ENCODE results near the gene LRIG1.

LRIG1 gene

DNA sequence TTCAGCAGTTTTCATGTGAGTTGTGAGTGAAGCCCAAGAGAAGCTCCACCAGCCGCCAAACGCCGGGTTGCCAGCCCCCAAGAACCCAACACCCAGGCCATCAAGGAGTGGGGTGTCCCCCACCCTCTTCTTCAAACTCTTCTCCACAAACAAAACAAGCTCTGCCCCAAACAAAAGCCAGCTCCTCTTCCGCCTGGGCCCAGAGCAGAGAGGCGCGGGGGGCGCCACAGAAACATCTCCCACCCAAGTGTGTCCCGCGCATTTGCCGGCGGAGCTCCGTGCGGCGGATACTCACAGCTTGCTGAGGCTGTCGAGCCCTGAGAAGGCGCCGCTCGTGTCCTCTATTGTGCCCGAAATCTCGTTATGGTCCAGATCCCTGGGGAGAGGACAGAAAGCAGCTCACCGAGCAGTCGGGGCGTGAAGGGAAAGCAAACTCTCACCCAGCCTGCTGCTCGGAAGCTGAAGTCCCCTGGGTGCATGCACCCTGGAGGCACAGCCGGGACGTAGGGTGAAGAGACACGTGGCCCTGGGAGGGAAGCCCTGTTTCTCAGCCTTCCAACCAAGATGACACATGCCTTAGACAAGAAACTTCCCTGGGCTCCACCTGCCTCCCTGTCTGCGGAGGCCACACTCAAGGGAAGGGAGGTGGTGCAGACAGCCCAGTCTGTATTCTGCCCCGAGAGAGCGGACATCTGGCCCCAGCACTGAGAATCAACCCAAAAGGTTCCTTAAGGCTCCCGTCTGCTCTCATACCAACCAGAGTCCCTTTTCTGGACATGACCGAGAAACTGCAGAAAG lies 95.7 kb downstream of the LRIG1 start:
- no peak for DNase-seq (ENCODE audit: low read depth in 2 of 2, low spot score in 1 of 2)

DNA sequence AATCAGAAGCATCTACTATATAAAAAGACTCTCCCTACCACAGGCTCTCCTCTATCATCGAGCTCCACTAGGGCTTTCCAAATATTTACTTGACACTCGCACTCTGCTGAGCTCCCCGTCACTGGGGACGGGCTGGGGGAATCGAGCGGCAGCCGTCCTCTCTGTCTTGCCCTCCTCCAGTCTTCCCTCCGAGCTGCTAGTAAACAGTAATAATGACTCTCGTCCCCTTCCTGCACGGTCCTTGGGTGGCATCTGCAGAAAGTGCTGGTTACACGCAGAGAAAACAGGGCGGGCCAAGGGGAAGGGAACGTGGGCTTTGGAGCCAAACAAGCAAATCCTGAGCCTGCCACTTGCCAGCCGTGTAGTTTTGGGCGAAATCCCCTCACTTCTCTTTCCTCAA lies 96.6 kb downstream of the LRIG1 start:
- DNase-seq (ENCODE audit: low read depth in 2 of 2, low spot score in 1 of 2) = no peak

DNA sequence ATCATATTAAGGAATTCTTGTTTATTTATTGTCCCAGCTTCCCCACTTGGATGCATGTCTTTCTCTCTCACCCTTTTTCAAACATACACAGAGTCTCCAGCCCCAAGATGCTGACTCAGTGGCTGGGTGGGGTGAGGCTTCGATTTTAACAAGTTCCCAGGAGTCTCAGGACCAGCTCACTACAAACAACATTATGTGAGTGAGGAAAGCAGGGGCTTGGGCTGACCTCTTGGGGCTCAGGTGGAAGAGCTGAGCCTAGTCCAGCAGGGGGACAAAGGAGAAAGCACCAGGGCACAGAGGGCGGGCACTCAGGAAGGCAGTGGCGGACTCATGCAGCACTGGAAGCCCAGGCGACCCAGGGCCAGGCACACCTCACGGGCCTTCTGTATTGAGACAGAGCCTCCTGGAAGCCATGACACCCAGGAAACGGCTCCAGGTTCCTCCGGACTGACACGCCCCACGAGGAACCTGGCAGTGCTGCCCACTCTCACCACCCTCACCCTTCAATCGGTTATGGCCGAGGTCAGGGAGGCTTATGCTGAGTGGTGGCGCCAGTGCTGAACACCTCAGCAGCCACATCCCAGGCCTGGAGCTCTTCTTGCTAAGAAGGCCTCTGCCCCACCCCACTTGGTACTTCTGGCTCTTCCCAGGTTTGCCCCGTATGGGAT lies 97.4 kb downstream of the LRIG1 start:
- DNase-seq (ENCODE audit: low read depth in 2 of 2, low spot score in 1 of 2) = no peak

DNA sequence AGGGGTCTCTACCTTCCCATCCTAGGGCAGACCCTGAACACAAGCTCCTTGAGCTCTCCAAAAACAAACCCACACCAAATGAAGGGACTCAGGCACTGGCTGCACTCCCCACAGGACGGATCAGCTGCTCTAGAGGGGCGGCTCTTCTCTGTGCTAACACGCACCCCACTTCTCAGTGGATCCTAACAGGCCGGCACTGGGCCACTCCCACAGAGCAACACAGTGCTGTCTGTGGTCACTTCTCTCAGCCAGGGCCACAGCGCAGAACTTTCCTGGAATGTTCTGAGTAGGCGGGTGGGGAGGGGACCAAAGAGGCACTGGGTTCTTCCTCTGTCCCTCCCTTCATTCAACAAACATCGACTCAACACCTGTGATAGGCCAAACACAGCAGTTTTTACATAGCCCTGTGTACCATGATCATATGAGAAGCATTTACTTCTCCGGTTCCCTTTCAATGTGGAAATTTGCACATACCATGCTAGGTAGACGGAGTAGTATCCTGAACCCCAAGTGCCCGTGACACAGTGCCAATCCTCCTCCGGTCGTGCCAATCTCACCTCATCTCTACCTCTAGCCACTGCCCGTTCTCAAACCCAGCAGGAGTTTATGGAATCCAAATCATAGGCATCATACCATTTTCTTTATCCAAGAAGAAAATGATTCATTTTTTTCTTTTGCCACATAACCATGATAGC lies 98.1 kb downstream of the LRIG1 start:
- no peak for DNase-seq (ENCODE audit: low read depth in 2 of 2, low spot score in 1 of 2)

DNA sequence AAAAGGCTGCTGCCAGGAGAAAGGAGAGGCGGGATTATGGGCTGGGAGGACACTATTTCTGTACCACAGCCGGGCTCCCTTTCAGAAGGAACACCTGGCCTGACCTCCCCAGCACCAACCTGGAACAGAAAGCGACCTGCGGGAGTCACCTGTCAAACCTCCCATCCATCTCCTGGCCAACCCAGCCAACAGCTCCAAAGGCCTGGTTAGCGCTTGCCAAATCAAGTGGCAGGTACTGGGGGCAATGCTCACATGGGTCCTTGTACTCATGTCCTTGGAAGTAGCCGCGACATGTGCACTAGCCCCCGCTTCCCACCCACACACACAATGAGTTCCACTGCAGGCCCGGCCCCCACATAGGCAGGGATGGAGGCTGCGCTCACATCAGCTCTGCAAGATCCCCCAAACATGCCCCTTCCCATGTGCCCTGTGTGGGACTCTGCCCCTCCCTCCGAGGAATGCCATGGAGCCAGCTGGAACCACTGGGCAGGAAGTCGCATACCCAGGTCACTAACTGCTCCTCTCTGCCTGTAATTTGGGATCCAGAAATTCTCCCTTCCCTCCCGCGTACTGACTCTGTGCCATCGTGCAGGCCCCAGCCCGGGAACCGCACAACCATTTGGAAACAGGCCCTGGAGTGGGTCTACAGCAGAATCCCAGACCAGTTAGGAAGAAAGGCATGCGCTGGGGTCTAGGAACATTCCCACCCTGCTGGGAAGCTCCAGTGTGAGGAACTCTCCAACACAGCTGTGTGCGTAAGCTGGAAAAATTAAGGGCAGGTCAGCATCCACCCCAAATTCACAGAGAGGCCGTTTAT lies 98.9 kb downstream of the LRIG1 start:
- DNase-seq (ENCODE audit: low read depth in 2 of 2, low spot score in 1 of 2) = no peak

DNA sequence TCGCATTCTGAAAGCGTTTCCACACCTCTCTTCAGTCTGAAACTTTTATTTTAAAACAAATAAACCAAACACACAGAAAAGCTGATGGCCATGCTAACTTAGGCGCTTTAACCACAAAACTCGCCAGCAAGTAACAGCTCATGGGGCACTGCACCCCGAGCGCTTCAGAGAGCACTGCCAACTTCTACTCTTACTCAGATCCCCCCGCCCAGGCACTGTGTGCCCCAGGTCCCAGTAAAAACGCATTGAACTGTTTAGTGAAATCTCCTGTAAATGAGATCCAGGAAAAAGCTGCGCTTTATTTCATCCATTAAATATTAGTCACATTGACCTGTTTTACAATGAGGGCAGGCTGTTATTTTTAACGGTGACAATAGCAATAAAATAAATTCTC lies 99.7 kb downstream of the LRIG1 start:
- no peak for DNase-seq (ENCODE audit: low read depth in 2 of 2, low spot score in 1 of 2)

DNA sequence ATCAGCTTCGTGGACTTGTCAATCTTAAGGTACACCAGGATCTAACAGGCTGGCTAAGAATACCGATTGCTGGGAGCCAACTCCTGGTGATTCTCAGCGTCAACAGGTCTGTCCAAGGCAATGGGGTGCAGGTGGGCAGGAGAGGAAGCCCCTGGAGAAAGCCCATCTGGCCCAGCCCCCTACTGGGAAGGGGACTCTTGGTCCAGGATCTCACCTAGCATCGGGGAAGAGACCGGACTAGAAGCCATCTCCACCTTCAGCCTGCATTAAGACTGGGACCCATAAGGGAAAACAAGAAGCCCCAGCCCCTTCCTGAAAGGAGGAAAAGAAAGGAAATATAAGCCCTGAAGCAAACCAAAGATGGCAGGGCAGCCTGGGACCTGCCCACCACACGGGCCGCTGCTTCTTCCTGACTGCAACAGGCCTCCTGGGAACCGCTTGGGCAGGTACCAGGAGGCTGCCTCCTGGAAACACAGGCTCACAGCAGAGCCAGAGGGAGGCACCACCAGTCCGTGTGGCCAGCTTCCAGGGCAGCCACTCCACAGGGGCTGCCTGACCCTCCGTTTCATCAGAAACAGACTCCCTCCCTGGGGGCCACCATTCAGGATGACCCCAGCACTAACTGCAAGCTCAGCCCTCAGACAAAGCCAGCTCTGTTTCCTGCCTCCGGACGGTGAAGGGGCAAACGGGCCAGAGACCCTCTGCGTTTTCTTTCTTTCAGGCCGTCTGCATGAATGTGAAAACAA lies 100.2 kb downstream of the LRIG1 start:
- no peak for DNase-seq (ENCODE audit: low read depth in 2 of 2, low spot score in 1 of 2)

DNA sequence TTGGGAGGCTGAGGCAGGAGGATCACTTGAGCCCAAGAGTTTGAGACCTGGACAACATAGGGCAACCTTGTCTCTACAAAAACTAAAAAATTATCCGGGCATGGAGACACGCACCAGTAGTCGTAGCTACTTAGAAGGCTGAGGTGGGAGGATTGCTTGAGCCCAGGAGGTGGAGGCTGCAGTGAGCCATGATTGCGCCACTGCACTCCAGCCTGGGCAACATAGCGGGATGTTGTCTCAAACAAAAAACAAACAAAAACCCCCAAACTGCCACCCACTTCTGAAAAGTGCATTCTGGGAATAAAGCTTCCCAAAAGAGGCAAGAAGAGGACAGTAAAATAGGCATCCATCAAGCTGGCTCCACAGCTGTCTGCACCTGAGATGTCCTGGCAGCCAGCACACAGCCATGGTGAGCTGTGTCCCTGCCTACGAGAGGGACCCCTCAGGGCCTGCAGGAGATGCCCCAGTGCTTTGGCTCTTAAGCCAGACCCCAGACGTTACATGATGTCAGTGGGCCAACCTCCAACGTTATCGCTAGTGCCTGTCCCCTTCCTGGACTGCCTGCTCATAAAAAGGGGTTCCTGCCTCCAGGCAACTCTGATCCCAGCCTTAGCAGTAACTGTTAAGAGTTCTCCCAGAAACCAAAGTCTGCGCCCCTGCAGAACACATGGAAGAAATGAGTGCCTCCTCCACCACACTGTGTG lies 101.1 kb downstream of the LRIG1 start:
- no peak for DNase-seq (ENCODE audit: low read depth in 2 of 2, low spot score in 1 of 2)

DNA sequence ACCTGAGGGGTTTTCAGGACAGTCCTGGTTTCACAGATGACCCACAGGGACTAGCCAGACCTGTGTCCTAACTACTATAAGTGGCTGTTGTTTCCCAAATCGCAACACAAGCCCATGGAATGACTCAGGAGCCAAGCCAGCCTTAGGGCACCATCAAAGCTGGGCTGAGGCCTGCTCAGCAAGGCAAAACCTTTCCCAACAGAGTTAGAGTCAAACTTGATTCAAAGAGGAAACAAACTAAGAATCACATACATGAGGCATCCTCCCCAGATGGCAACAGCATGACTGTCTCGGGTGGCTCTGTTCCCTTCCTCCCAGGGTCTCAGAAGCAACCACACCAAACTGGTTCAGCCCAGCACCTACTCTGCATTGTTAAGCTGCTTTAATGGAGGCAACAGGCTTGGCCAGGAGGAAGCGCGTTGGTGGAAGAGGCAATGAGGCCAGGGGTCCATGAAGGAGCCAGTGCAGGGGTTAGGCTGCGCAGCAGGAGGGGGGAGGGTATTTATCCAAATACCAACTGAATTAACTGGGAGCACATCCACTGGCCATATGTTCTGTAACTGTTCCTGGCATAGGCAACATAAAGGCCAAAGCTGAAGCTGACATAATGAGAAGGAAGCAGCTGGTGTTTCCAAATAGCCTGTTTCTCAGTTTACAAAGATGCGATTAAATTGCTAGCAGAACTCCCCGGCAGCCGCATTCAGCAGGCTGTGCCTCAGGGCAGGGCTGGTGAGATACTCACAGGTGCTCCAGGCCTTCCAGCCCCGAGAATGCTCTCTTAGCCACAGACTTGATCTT lies 102.4 kb downstream of the LRIG1 start:
- no peak for DNase-seq (ENCODE audit: low read depth in 2 of 2, low spot score in 1 of 2)

DNA sequence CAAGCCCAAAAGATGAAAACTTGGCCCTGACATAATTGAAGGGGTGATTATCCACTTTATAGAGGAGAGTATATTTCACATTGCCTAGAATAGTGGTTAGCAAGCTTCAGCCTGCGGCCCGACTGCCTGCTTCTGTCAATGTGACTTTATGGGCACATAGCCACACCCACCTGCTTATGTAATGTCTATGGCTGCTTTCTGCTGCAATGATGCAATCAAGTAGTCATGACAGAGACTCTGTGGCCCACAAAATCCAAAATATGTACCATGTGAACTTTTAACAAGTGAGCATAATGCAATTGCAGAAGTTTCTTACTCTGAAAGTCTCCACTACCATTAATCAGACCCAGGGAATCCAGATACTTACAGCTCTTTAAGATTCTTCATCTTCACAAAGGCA lies 103.1 kb downstream of the LRIG1 start:
- DNase-seq (ENCODE audit: low read depth in 2 of 2, low spot score in 1 of 2) = no peak

DNA sequence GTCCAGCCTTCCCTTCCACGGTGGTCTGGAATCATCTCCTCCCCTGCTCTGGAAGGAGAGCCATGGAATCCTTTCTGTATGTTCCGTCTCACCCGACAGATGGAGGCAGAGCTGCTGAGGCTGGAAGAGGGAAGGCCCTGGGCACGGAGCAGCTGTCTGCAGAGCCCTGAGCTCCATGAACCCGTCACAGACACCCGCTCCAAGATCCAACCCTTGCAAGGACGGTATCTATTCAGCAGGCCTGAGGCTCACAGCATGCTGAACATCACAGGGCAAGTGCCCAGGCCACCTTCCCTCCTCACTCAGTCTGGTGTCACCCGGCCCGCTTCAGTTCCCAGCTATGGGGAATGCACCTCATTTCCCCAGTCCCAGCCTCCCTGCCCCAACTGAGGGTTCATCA lies 103.9 kb downstream of the LRIG1 start:
- no peak for DNase-seq (ENCODE audit: low read depth in 2 of 2, low spot score in 1 of 2)

DNA sequence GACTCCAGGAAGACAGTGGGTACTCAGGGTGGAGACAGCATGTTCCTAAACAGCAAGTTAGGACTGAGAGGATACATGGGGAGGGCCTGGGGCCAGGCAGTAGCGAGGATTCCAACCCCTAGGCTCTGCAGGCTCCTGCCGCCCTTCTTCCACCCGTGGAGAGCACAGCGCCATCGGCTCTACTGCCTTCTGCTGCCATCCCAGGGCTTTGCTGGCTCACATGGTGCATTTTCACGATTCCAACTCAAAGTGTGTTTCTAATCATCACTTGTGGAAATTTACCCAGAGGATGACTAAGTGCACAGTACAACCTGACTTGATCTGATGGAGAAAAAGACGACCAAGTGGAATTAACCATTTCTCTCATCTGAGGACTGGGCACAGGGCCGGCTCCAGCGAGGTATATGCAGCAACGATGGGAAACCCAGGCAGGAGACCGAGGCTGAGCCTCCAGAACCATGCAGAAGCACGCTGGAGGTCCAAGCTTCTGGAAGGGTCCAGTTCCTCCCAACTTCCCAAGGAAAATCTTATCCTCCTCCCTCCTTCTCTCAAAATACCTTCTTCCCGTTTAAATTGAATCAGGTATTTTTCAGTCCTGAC lies 104.6 kb downstream of the LRIG1 start:
- DNase-seq (ENCODE audit: low read depth in 2 of 2, low spot score in 1 of 2) = no peak

DNA sequence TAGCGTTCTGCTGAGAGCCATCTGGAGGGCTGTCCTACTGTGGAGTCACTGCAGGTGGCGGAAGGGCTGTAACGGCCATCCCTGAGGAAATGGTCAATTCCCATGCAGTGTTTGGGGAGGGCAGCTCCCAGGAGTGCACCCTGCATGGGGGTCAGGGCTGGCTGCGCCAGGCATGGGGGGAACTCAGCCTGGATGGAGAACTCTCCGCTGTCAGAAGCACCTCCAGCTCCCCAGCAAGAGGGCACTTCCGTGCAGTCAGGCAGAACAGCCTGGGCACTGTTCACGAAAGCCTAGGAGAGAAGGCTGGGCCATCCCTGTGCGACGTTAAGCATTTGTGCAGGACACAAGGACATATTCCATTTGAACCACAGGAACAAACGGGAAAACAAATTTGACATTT lies 105.2 kb downstream of the LRIG1 start:
- DNase-seq (ENCODE audit: low read depth in 2 of 2, low spot score in 1 of 2) = no peak

DNA sequence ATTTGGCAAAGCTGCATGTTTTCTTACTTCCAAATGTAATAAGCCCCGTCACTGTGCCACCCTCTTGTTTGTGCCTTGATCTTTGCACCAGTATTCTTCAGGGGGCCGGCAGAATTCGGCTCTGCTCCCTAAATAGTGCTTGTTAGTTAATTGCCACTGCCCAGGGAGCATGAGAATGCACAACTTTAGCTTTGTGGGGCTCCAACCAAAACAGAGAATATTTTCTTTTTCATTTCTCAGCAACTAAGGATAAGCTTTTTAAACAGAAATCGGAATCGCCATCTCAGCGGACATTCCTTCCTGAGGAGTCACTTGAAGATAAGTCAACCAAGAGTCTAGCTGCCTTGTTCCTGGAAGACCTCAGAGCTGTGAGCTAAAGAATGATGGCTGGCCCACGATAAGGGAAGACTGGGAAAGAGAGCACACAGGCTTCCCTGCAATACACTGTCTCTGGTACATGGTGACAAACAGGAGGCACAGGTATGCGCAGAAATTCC lies 106.0 kb downstream of the LRIG1 start:
- DNase-seq (ENCODE audit: low read depth in 2 of 2, low spot score in 1 of 2) = no peak

DNA sequence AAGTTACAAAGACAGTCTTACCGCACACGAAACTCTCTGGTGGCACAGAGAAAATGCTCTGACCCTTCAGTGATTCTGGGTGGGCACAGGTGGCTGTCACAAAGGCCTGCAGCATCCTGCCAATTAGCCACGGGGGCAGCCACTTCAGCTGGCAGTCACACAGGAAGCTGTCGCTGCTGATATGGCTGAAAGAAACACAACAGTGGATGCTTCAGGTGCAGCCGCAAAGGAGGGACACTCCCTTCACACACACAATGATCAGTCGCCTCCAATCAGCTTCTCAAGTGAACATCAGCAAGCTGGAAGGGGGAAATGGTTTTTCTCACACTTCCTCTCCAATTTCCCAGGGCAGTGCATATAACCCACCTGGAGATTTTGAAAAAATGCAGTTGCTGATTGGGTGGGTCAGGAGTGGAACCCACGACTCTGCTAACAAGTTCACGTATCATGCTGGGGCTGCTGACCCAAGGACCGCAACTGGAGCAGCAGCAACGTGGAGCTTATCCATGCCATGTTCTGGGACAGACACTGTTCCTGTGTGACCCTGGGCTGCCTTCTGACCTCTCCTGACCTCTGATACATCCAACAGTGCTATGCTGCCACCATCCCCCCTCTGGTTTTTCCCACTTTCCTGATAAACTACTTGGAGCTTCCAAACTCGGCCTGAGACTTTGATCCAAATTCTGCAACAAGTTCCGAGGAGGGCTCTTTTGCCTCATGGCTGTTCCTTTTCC lies 106.6 kb downstream of the LRIG1 start:
- DNase-seq (ENCODE audit: low read depth in 2 of 2, low spot score in 1 of 2) = peak in 1 of 2 donors; percentile 4

DNA sequence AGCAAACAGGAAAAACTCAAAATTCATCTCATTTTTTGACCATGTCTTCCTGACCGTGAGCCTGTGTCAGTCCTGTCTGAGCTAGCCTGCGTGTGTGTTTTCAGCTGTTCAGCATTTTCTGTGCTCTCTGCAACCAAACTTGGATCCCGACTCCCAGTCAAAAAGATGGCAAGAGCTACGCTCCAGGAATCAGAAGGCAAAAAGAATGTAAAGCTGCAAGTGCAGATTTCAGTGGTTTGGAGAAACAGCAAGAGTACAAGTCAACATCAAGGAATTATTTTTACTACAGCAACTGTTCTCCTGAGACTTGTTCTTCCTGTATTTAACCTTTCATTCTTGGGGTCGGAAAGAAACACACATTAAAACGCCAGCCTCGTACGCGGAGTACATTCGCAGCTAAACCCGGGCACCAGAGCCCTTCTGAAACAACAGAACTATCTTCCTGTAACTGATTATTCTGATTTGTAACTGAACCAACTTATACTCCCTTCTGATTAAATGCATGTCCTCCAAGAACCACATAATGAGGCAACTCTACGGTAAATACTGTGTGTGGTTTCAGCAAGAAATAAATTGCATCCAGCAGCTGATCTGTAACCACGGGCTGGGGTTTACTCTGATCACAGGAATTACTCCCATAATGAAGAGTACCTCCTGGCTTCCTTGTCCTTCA lies 107.4 kb downstream of the LRIG1 start:
- no peak for DNase-seq (ENCODE audit: low read depth in 2 of 2, low spot score in 1 of 2)

DNA sequence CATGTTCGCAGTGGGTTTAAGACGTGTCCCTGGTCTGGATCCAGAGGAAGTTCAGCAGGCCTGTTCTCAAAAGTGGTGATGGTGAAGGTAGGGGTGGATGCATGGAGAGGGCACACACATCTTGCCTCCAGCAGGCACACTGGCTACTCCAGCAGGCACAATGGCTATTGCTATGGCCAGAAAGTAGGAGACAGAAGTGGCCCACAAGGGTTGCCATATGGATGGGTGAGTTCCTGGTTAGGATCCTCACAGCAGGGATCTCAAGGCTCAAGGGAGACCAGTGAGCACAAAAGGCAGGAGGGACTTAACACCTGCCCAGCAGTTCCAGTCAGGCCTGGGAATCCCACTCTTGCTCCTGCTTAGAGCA lies 107.9 kb downstream of the LRIG1 start:
- no peak for DNase-seq (ENCODE audit: low read depth in 2 of 2, low spot score in 1 of 2)

DNA sequence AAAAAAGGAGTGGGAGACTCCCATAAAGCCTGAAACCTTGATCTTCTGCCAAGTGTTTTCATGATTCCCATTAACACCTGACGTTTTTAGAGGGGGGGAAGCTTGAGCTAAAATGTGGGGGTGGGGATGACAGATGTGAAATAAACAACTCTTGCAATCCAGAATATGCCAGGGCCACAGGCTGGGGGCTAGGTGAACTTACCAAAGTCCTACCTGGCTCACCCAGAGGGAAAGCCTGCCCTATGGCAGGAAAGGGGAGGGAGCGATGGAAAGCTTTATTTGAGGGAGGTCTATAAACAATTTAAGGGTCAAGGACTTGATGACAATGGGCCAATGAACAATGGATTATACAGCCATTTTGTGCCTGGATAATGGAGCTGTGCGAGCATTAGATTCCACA lies 108.3 kb downstream of the LRIG1 start:
- DNase-seq (ENCODE audit: low read depth in 2 of 2, low spot score in 1 of 2) = no peak
